CD4-positive, alpha-beta T cell treated with Interleukin-4 for 4 hours (primary cell): ENCODE measurements around the gene ANP32B.

Experiments used
- DNase-seq: peaks from one replicate; pipeline ENCODE4 v3.0.0-alpha.2; 2020

Gene ANP32B

GRCh38 chr9:98034593-98035546, 51.7 kb downstream of the ANP32B start:
- DNase-seq: peak; percentile 88

- DNase-seq: no peak
These were observed 54.2 kb downstream of the ANP32B start for GRCh38 chr9:98037357-98037756.

- no peak for DNase-seq
These were observed 55.8 kb downstream of the ANP32B start for GRCh38 chr9:98038958-98039357.

DNA sequence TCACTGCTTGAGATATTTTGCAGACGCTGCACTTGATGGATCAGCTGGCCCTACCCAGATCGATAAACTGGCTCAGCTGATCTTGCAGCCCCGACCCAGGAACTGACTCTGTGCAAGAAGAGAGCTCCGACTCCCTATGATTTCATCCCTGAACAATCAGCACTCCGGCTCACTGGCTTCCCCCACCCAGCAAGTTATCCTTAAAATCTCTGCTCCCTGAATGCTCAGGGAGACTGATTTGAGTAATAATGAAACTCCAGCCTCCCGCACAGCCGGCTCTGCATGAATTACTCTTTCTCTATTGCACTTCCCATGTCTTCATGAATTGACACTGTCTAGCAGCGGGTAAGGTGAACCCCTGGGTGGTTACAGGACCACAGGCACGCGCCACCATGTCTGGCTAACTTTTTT, 56.5 kb downstream of the ANP32B start:
- no peak for DNase-seq

GRCh38 chr9:98040212-98040611, 57.1 kb downstream of the ANP32B start:
- DNase-seq: no peak

DNA sequence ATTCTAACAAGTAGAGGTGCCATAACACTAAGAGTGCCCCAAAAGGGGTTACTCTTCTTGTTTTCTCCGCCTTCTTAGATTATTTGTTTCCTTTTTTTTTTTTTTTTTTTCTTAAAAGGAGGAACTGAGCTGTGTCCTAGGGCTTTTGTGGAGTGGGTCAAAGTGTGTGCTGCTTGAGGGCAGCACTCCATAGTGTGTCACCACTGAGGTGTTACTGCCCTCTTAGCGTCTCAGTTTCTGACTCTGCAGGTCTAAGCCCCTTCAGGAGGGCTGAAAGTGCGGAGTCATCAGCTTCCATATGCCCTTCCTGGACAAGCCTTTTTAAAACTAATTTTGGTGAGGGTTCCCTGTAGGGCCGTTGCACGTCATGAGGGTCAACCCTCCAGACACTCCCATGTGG, 60.8 kb downstream of the ANP32B start:
- no peak for DNase-seq

- peak; percentile 70 for DNase-seq
These were observed 62.4 kb downstream of the ANP32B start for GRCh38 chr9:98045234-98046179.

DNA sequence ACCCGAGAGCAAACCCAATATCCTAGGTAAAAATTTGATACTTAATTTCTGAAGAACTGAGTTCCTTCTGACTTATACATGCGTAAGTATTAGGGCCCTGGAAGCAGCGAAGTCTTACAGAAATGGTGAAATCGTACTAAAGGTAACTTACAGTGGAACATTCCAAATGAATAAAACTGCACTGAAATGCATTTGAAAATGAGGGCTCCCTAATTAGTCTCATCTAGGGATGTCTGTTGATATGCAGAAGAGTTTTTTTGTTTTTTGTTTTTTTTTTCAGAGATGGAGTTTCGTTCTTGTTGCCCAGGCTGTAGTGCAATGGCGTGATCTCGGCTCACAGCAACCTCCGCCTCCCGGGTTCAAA, 63.0 kb downstream of the ANP32B start:
- DNase-seq: no peak

DNA sequence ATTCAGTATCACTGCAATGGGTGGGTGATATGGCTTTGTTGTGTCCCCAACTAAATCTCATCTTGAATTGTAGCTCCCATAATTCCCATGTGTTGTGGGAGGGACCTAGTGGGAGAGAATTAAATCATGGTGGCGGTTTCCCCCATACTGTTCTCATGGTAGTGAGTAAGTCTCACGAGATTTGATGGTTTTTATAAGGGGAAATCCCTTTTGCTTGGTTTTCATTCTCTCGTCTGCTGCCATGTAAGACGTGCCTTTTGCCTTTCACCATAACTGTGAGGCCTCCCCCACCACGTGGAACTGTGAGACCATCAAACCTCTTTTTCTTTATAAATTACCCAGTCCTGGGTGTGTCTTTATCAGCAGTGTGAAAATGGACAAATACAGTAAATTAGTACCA, 63.9 kb downstream of the ANP32B start:
- DNase-seq: no peak

DNA sequence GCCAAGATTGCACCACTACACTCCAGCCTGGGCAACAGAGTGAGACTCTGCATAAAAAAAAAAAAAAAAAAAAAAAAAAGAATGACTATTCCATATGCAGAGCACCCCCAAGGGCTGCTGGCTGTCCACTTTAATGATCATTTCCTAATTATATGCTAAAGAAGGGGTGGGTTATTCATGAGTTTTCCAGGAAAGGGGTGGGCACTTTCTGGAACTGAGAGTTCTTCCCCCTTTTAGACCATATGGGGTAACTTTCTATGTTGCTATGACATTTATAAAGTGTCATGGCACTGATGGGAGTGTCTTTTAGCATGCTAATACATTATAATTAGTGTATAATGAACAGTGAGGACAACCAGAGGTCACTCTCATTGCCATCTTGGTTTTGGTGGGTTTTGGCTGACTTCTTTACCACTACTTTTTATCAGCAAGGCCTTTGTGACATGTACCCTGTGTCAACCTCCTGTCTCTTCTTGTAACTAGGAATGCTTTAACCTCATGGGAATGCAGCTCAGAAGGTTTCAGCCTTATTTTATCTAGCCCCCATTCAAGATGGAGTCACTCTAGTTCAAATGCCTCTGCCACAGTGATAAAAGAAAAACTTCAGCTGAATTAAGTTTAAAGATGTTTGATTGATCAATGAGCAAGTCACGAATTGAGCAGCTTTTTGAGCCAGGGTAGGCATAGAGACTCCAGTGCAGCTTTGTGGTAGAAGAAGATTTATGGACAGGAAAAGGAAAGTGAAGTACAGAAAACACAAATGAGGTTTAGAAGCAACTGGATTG, 66.3 kb downstream of the ANP32B start:
- no peak for DNase-seq

DNA sequence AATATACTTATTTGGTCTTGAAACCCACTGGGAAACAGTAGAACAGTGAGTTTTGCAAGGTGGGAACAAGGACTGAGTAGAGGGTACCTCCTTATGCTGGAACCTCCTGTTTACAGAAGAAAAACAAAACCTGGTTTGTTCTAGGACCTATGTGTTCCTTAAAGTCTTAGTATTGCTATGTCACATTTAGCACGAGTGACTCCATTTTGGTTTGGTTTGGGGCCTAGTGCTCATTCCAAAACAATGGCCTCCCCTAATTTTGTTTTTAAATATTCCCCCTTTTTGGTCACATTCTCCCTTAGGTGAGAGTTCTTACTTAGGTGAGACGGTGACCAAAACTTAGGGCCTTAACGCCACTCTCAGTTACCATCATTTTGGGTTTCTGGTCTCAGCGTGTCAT, 67.2 kb downstream of the ANP32B start:
- no peak for DNase-seq

- no peak for DNase-seq
These were observed 71.3 kb downstream of the ANP32B start for GRCh38 chr9:98054376-98054951.

DNA sequence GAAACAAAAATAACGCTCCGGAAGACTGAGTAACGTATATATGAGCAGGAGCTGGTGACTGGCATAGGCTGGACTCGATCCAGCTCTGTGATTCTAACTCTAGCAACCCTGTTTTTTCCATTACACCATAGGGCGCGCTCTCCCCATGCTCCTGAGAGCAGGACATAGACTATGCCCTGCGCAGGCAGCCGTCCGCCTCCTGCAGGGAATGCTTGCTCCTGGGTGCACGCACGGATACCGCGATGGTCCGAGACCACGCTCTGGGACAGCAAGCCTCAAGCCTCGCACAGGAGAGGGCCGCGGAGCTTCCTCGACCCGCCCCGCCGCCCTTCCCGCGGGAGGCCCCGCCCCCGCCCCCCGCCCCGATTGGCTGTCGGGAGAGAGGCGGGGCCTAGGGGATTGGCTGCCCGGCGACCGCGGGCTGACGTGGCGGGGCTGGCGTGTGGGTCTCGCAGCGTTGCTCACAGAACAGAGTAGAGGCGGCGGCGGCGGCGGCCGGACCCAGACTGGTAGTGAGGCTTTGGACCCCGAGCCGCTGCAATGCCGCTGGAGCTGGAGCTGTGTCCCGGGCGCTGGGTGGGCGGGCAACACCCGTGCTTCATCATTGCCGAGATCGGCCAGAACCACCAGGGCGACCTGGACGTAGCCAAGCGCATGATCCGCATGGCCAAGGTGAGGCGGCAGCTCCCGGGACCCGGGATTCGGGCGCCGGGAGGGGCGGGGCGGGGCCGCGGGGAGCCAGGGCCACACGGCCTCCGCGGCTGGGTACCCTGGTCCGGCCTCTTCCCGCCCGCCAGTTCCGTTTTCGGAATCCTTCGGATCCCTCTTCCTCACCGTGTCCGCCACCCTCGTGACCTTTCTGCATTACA, 73.4 kb downstream of the ANP32B start, which contains the start of gene NANS:
TSS of gene NANS (plus strand) at position 464 of the 869 bp plus-strand sequence. CDS start at position 541, 77 bp downstream.
- DNase-seq: peak; percentile 87

- DNase-seq: no peak
These were observed 74.1 kb downstream of the ANP32B start for GRCh38 chr9:98057138-98057799.

DNA sequence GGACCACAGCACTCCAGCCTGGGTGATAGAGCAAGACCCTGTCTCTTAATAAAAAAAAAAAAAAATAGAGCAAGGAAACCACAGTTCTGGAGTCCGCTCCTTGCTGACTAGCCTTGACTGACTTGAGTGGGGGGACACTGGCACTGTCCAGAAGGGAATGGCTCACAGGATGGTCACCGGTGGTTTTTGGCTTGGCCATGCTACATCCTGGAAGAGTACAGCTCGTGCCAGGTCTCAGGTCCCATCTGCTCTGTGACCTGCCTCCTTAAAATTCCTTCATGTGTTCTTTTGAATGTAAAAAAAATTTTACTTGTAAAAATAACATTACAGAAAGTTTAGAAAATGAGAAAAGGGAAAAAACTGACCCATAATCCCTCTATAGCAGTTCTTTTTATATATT, 79.0 kb downstream of the ANP32B start:
- DNase-seq: no peak

GRCh38 chr9:98064623-98065392, 81.7 kb downstream of the ANP32B start:
- no peak for DNase-seq
